ENCODE results near the gene DST.

Gene DST

DNA sequence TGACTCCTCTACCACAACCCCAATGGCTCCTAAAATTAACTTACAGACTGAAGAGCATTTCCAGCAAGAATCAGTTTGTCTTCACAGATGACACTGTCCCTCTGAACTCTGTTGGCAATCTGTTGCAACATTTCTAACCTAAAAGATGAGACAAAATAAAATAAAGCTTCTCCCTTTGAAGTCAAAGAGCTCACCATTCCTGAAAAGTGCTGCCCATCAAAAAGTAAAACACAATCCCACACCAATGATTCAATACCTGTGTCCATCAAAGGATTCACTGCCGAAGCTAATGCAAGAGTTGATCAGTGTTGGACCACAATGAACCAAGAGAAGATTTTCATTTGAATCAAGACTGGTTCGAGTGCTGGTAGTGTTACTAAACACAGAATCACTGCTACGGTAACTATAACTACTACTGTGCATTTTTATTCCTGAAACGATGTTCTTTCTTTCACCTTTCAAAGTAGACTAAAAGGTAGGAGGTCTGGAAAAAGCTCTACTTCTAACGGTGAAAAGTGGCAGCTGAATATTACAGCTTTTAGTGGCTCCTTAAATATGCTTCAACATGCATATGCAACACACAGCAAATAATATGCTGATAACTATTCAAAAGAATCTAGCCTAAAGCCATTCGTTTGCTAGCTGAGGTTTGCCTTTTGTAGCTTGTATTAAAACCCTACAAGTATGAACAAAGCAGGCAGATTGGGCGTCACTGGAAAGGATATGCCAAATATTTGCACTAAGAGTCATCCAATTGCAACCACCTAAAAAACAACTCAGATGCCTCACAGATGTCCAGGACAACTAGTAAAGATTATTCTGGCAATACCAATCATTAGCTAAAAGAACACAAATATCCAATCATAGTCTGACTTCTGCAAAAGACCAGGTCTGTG, at the start of gene DST:
Gene DST, minus strand, starts transcription at position 524 of the 896 bp plus-strand sequence.
- no peak for DNase-seq

DNA sequence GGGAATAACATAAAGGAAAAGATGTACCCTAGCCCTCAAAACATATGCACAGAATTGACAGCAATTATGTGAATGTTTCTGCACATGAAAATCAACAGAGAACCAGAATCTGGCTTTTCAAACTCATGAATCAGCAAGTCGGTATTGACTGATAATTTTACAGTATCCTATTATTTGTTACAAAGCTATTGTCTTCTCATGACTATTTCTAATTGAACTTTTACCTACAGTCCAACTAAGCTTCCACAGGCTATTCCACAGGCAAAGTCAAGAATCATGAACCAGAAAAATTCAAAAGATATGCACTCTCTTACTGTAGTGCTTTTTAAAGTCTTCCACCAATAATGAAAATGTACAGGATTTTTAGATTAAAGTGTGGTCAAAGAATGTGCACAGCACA, 49.1 kb upstream of the DST start:
- no peak for DNase-seq

DNA sequence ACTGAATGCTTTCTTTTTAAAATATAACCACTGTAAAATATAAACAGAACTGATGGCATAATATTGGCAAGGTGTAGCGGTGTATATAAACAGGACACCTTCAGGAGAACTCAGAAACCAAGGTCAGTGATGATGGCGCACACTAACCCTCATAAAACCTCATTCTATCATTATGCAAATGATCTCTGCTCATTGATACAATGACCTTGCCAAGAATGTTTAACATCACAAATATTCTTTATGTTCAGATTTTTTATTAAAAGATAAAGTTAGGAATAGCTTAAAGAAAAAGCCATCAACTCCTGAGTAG, 48.6 kb upstream of the DST start:
- DNase-seq: no peak

DNA sequence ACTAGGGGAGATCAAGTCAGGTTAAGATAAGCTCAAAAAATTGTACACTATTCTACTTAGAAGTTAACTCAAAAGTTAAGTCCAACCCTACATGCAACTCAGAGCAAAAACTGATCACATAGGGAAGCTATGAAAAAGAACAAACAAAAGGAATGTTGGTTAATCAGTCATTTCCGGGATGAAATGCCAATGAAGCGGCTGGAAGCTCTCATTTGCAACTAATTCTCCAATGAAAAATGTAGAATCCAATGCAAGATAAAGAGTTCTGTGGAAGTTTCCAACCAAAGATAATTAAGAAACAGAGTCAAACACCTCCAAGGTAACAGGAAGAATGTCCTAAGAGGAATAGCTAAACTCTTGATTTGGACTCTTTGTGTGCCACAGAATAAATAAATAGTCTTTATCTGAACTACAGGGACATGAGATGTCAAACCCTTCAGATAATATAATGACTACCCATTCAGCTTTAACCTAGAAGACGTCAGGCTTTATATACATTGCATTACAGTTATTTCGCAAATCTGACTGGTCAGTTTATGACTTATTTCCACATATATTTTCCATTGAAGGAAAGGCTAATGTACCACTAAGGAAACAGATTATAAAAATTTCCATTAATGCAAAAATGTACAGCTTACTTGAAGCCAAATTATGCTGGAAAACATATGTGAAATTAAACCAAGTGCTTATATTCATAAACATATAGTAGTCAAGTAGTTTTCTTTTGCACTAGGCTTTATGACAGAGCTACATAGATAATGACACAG, 48.0 kb upstream of the DST start:
- DNase-seq: no peak

DNA sequence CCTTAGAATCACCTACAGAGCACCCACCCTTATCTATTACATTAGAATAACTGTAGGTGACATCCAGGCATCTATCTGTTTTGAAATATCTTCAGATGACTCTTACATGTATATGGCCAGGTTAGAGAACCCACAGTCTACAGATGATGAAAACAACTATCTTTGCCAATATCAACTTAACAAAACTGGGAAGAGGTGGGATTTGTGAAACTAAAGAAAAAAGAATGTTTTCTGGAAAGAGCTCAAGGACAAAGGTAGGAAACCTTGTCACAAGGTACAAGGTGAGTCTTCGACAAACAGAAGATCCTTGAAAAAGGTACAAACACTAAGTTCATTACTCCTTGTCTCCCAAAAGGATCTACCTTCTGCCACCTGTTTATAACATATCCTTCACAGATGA, 47.0 kb upstream of the DST start:
- DNase-seq: no peak

DNA sequence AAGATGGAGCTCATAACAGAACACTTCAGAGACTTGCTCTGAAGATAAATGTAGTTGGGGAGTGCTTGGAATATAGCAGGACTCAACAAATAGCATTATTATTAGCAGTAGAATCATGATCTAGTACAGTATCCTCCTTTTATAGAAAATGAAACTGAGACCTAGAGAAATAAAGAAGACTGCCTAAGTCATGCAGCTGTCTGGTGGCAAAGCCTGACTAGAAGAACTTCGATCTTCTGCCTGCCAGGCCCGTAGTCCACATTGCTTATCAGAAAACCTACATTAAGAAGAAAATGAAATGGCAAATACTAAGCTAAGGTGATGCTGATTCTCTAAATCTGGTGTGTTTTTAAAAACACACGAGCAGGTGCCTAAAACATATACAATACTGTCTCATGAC, 46.4 kb upstream of the DST start:
- DNase-seq: peak; percentile 33

DNA sequence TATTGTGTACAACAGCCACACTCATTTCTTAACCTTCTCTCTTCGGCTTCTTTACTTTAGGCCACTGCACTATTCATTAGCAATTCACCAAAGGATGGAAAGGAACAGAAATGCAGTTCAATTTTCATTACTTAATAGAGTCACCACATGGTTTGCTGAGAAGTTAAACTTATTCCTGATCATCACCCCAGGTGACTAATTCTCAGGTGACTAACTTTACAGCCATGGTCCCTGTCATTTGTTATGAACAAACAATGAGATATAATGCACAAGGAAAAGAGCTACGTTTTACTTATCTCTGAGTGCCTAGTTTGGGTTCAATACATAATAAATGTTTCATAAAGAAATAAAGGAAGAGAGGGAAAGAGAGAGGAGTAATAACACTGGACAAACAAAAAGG, 45.8 kb upstream of the DST start:
- DNase-seq: no peak

DNA sequence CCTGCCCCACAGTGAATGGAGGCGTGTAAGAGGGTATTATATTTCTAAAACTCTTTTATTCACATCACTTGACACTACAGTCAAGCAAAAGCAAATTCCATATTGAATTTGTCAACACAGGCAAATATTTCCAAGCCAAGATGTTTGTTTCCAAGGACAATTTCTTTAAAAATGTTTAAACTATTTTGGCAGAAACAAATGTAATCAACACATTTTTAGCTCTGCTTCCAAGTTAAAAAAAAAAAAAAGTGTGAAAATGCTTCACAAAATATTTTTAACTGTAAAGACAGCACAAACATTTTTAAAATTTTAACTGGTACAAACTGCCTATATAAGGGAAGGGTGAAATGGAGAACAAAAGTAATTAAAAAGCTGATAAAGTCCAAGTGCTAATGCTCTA, 44.9 kb upstream of the DST start:
- DNase-seq: no peak

DNA sequence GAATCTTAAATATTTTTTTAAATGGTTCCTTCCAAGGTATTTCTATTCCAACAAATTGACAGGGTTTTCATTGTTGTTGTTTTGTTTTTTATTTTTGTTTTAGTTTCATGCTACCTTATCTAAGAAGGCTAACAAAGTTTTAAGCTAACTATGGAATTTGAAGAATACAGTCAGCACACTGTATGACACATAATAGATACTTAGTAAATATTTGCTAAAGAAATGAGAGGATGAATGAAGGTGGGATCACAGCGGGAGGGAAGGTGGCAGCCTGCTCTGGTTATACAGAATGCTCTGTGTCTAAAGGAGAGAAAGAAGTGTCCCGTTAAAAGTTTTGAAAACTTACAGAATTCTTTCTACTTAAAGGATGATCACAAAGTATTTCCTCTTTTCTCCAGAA, 43.7 kb upstream of the DST start:
- no peak for DNase-seq

DNA sequence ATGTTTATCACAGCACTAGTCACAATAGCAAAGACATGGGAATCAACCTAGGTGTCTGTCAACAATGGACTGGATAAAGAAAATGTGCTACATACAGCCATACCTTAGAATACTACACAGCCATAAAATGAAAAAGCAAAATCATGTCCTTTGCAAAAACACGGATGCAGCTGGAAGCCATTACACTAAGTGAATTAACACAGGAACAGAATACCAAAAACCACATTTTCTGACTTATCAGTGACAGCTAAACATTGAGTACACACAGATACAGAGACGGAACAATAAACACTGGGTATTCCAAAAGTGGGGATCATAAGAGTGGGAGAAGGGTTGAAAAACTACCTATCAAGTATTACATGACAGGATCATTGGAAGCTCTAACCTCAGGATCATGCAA, 43.3 kb upstream of the DST start:
- DNase-seq: no peak

DNA sequence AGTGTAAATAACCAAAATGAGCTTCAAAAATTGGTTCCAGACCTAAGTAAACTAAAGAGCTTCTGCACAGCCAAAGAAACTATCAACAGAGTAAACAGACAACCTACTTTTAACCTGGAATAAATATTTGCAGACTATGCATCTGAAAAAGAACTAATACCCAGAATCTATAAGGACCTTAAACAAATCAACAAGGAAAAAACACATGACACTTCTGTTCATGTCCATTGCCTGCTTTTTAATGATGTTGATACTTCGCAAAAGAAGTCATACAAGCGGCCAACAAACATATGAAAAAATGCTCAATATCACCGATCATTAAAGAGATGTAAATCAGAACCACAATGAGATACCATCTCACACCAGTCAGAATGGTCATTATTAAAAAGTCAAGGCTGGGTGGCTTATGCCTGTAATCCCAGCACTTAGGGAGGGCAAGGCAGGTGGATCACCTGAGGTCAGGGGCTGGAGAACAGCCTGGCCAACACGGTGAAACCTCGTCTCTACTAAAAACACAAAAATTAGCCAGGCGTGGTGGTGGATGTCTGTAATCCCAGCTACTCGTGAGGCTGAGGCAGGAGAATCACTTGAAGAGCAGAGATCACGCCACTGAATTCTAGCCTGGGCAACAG, 42.5 kb upstream of the DST start:
- DNase-seq: no peak

DNA sequence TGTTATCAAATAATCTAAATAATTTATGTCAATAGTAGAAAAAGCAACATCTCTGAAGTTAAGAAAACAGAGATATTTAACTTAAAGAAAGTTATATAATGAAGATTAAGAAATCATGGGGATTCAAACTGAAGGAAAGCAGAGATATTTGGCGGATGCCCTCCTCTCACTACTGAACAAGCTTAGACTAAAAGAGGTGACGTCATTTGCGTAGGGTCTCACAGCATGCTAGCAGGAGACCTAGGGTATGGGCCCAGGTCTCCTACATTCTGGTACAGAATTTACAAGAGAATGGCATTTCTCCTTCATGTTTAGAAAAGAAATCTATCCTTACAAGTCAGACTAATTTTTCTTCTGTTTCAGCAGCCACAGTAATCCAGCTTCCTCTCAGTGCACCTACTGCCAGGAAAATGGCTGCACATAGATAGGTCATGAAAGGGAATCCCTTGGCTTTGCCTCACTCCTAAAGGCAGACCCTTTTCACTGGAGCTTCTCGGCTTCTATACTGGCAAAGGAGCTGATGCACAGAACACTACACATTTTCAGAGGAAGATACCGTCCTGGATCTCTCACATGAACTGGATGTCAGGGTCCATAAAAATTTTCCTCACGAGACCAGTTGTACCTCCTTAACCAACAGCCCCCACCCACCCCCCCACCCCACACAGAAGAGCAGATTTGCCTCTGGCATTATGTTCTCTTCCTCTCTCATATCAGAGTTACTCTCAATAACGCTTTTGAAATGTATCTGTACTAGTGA, 41.8 kb upstream of the DST start:
- no peak for DNase-seq

DNA sequence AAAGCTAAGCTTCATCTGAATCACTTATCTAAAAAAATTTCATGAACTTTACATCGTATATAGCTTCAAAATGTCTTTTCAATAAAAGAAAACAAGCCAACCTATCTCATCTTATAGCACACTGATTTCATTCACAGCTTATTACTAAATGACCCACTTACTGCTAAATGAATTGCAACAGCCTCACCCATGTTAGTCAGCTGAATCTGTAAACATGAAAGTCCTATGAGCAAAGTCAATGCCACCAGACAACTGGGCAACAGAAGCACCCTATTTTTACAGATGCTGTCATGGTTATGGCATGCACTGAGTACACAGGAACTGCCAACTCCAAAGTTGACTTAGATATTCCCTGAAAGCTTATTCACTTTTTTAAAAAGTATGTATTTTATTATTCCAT, 41.2 kb upstream of the DST start:
- no peak for DNase-seq

DNA sequence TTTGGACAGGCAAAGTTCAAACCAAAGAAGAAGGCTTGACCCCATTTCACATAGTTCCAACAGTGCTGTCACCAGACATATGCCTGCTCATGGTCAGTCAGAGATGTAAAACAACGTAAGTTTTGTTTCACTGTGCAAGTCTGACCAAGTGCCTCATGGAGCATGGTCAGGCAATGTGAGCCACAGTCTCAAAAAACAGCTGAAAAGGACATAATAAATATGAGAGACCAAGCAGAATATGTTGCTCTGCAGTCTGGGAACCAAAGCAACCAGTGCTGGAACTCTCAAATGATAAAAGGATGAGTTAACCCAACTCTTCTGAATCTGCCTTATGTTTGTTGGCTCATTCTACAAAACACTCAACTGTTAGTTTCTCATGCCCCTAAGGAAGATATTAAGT, 39.9 kb upstream of the DST start:
- DNase-seq: no peak

DNA sequence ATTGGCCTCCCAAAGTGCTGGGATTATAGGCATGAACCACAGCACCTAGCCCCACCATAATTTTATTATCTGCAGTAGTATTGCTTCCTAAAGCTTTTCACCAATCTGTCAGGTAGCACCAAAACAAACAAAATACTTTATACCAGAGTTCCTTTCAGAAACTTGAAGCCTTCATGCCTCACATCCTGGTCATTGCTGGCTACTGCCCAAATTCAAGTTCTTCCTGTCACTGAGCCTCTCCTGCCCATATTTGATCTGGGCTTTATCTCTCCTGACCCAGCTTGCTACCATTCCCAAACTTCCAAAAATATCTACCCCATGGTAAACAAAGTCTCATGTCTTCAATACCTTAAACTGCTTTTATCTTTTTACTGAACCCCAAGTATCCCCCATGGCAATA, 34.9 kb upstream of the DST start:
- DNase-seq: no peak

DNA sequence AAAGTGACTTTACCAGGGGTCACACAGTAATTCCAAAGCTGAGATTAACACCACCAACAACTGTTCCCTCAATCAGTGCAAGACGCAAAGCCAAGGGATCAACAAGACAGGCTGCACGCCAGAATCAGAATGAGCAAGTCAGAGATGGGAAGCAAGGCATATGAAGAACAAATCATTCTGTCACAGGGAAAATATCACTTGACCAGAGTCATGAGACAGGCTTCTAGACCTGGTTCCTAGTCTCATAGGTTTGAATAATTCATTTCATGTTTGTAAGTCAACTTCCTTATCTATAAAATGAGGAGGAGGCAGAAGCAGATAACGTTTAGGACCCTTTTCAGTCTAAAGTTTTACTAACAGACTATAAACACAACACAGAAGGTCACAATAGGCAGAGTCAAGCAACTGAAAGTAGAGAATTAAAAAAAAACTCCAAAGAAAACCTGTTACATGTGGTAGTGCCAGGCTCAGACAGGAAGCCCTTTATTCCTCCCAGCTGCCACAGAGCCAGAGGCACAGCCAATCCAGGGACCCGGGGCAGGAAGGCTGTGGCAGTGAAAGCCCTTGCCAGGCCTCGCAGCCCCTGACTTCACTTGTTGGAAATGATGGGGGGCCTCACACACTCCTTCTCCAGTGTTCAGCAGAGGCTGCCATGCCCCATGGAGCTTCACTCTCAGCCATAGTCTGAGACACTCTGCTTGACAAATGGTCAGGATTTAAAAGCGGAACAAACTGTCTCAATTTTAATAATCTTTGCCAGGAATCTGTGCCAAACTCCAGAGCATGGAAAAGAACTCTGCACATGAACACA, 29.2 kb upstream of the DST start:
- DNase-seq: peak; percentile 46

DNA sequence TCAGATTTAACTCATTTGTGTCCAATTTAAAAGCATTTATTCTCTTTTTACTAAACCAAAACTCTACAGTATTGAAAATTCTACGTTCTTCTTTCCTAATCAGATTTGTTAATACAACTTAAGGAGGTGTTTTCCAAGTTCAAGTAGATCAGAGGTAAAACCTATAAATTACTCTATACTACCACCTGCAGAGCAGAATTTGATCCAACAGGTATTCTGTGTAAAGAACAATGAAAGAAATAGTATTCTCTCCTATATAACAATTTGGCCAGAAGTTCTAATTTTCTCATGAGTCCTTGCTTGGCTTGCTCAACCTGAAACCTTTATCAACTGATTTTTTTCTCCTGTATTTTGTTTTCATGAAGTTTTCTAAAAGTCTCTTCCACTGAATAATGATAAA, 28.5 kb upstream of the DST start:
- DNase-seq: peak; percentile 39

DNA sequence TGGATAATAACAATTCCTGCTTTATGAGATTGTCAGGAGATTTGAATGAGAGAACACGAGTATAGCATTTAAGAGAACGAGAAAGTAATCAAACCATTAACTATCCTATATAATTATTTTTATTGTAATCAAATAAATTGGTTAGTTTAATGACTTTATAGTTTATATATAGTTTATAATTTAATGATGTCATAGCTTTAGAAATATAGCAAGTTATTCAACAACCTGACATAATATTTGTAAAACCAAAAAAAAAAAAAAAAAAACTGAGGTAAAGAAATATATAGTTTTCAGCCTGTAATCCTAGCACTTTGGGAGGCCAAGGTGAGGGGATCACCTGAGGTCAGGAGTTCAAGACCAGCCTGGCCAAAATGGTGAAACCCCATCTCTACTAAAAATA, 26.4 kb upstream of the DST start:
- DNase-seq: no peak

DNA sequence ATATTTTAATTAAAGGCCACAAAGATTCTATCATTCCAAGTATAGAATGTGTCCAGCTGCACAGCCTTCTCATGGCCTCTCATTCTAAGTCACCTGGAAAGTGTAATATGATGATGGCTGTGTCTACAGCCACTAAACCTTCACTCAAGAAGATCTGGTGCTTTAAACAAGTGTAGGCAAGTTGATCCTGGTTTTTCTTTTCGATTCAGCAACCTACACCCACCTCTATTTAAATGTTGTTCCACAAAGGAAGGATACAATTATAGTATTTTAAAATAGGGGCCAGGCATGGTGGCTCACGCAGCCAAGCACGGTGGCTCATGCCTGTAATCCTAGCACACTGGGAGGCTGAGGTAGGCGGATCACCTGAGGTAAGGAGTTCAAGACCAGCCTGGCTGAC, 25.5 kb upstream of the DST start:
- DNase-seq: no peak

DNA sequence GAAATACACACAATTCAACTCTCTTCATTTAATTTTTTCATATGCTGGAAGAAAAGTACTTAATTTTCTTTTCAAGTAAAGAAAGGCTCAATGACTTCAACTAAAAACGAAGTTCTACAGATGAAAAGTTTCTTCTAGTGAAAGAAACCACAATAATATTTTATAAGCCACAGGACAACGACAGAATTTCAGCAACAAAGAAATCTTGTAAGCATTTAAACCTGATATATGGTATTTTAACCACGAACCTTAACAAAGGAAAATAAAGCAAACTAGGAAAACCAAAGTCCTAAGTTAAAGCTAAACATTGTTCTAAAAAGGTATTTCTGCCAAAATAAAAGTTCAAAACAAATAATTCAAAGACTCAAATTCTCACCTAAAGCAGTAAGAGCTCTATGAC, 24.6 kb upstream of the DST start:
- DNase-seq: no peak

DNA sequence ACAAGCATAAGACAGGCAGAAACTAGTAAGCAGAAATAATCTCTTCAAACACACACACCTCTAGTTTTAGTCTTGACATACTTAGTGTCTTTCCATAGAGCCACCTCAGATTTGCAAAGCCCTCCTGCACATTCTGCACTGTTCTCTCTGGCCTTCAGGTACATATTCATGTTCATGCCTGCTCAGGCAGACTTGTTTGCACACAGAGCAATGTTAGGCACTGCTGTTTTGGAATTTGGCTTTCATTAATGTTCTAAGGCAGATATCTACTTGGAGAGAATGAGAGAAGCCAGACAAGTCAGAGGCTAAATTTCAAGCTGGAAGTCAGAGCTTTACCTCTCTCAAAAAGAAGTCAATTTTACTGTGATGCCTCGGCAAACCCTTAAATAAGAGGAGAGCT, 21.3 kb upstream of the DST start:
- no peak for DNase-seq

DNA sequence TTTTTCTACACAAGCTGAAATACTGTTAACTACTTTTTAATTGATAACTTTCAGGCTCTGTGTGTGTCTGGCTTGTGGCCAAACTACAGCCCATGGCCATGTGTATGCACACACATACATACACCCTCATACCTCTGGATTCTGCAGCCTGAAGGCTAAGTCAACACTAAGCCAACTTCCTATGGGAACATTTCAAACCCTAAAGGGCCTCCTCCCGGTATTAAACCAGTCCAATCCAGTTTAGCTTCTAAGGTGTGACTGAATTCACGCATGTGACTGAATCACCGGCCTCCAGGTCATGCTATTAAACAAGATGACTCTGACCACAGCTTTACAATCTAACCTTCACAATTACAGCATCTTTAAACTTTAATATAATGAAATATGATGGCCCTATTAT, 20.7 kb upstream of the DST start:
- DNase-seq: no peak

DNA sequence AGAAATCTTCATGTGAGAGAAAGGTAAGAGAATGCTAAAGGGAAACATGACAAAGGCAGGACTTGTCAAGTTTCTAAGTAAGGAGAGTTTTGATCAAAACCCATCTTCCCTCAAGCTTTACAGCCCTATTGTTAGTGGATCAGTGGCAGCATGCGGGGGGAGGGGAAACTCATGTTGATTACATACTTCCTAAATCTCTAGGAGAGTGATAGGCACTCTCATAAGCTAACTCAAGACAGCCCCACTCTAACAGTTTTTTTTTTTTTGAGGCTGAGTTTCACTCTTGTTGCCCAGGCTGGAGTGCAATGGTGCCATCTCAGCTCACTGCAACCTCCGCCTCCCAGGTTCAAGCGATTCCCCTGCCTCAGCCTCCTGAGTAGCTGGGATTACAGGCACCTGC, 18.6 kb upstream of the DST start:
- DNase-seq: peak; percentile 85

Data from OCI-M1 (cell line).